Kidney (tissue), 14 donors: ENCODE data around the gene SLC23A2. TPM values are rescaled to one million over a fixed set of nuclear protein-coding genes. Genes with fewer than 3 reads are reported as not detected.
A peak's percentile ranks its signal among the peaks of the same experiment; 100 is the strongest.

ENCODE experiments used
- DNase-seq, 5 donors: peaks; one replicate each; pipeline ENCODE4 v3.0.0-alpha.2; 2013 to 2020
- FAIRE-seq: peaks from 2 replicates; lab custom pipeline; 2012; peaks lifted over from hg19 to GRCh38; lab: Jason Lieb, UNC
- H3K27ac ChIP-seq, 2 donors: one replicate each; pipeline ENCODE4 v1.7.0; 2013; ENCODE audit warnings: low read depth in 2 of 2, low read length in 2 of 2, inconsistent platforms in 1 of 2
- H3K27me3 ChIP-seq: one replicate; pipeline ENCODE4 v1.7.1; 2013; ENCODE audit warnings: low read length, inconsistent platforms; ENCODE audit not compliant: control insufficient read depth, insufficient read depth
- H3K36me3 ChIP-seq, 3 donors: one replicate each; pipeline versions ENCODE4 v1.7.0 to v1.7.1; 2013; ENCODE audit warnings: low read length in 3 of 3, control low read depth in 1 of 3, inconsistent platforms in 1 of 3; ENCODE audit not compliant: insufficient read depth in 3 of 3, control insufficient read depth in 2 of 3
- H3K4me1 ChIP-seq, 3 donors: one replicate each; pipeline versions ENCODE4 v1.7.0 to v1.7.1; 2013; ENCODE audit warnings: low read length in 3 of 3, inconsistent platforms in 1 of 3, low read depth in 1 of 3; ENCODE audit not compliant: control insufficient read depth in 2 of 3, insufficient read depth in 2 of 3
- H3K4me3 ChIP-seq, 3 donors: one replicate each; pipeline versions ENCODE4 v1.7.0 to v1.8.1; 2013; ENCODE audit warnings: low read length in 3 of 3, control low read depth in 1 of 3, inconsistent platforms in 1 of 3
- H3K9ac ChIP-seq, 3 donors: one replicate each; pipeline versions ENCODE4 v1.7.0 to v1.7.1; 2013; ENCODE audit warnings: low read length in 3 of 3, control low read depth in 1 of 3, inconsistent platforms in 1 of 3
- H3K9me3 ChIP-seq, 3 donors: one replicate each; pipeline versions ENCODE4 v1.7.0 to v1.7.1; 2013; ENCODE audit warnings: low read length in 3 of 3, control low read depth in 1 of 3, inconsistent platforms in 1 of 3; ENCODE audit not compliant: control insufficient read depth in 2 of 3, insufficient read depth in 1 of 3
- CTCF ChIP-seq: IDR thresholded peaks from 3 replicates; pipeline ENCODE4 v1.5.1; 2012; ENCODE audit warnings: mild to moderate bottlenecking, moderate library complexity, borderline replicate concordance; ENCODE audit not compliant: insufficient read depth; ENCODE audit errors: extremely low read depth
- intact Hi-C: fragments of 100-400 bp; cut with DNase I; formaldehyde crosslinking; loops from one replicate; pipeline ENCODE4 v1.11.1; 2022
- polyA plus RNA-seq: library from polyadenylated mRNA; stranded (reverse); fragments of 350-450 nt; fragmentation: Illumina TruSeq; extraction: RNeasy Lipid Tissue Mini Kit (QIAGEN cat#74804); gene quantifications from one replicate; pipeline ENCODE4 v1.2.3, GENCODE V29; 2014; ENCODE audit warnings: low read depth, low replicate concordance; ENCODE audit not compliant: insufficient read depth
- total RNA-seq: library from RNA; stranded (reverse); fragmentation: NEBNext Ultra II Directional; extraction: Animal tissue kit (Norgen Biotek cat#: 25700); gene quantifications from one replicate; pipeline ENCODE4 v1.2.1, GENCODE V29; 2021
- donor health status: control.
- donor health status: control.
- donor health status: control.
- donor health status: control.
- donor health status: control.
- donor health status: DM: yes; HTN: yes; CAD: no.
- donor health status: Normal renal cell carcinoma (clear cell type).

SLC23A2 gene
- total and polyA plus RNA-seq, 2 donors from 2014 or later, result 4.8 to 20.5 TPM

GRCh38 chr20:4876731-4877130, 124.6 kb downstream of the SLC23A2 start:
- DNase-seq, result no peak
- Histone ChIP-seq H3K27me3 (no peaks in the 10 kb centered on the region), H3K4me3 (no peak overlapping the region), H3K4me1 (peaks cover 0 to 3% (median 0%) of the 10 kb centered on the region in 3 donors), H3K9ac (no peak overlapping the region), H3K27ac (no peak overlapping the region), H3K36me3 (peaks cover 0 to 14% (median 9%) of the 10 kb centered on the region in 3 donors), H3K9me3 (no peaks in the 10 kb centered on the region)
- no peak for TF ChIP-seq CTCF
- no peak for FAIRE-seq
- intact Hi-C loops, result no loop called here

- Histone ChIP-seq H3K27me3 (no peaks in the 10 kb centered on the region), H3K4me1 (peaks cover 0 to 3% (median 0%) of the 10 kb centered on the region in 3 donors), H3K27ac (no peak overlapping the region), H3K9me3 (no peaks in the 10 kb centered on the region), H3K36me3 (peaks cover 0 to 14% (median 9%) of the 10 kb centered on the region in 3 donors), H3K9ac (no peak overlapping the region), H3K4me3 (no peak overlapping the region)
- TF ChIP-seq CTCF, result no peak
- FAIRE-seq (no peak), DNase-seq (no peak)
- intact Hi-C loops, result no loop called here
Observed at GRCh38 chr20:4876301-4876700, 125.0 kb downstream of the SLC23A2 start.

GRCh38 chr20:4875578-4876067, 125.7 kb downstream of the SLC23A2 start:
- Histone ChIP-seq H3K9me3 (no peaks in the 10 kb centered on the region), H3K27ac (no peak overlapping the region), H3K27me3 (no peaks in the 10 kb centered on the region), H3K9ac (no peak overlapping the region), H3K4me1 (peaks cover 0 to 3% (median 0%) of the 10 kb centered on the region in 3 donors), H3K36me3 (peaks cover 0 to 14% (median 9%) of the 10 kb centered on the region in 3 donors), H3K4me3 (no peak overlapping the region)
- TF ChIP-seq CTCF, result no peak
- intact Hi-C loops, result no loop called here
- FAIRE-seq (no peak), DNase-seq (peak in 4 of 5 donors; percentile 36 to 83 (median 64))

GRCh38 chr20:4873396-4873795, 127.9 kb downstream of the SLC23A2 start:
- no peaks in the 10 kb centered on the region for H3K9me3 ChIP-seq
- no peak for TF ChIP-seq CTCF
- FAIRE-seq (no peak), DNase-seq (no peak)
- H3K27ac ChIP-seq, result no peak overlapping the region
- H3K27me3 ChIP-seq, result no peaks in the 10 kb centered on the region
- H3K9ac ChIP-seq, result no peak overlapping the region
- H3K4me1 ChIP-seq, result peaks cover 0 to 3% (median 0%) of the 10 kb centered on the region in 3 donors
- no peak overlapping the region for H3K4me3 ChIP-seq
- H3K36me3 ChIP-seq, result peaks cover 0 to 14% (median 9%) of the 10 kb centered on the region in 3 donors
- intact Hi-C loops, result no loop called here
